Gastroesophageal sphincter (tissue), 3 donors: Measurements from ENCODE around the gene WNT16.

ENCODE experiments used
- POLR2A ChIP-seq, 2 donors: fragments of 450-650 bp; IDR thresholded peaks; one replicate each; pipeline ENCODE4 v1.6.1; 2017; ENCODE audit warnings: antibody characterized with exemption in 2 of 2, mild to moderate bottlenecking in 2 of 2, moderate library complexity in 1 of 2
- TF ChIP-seq, protein P1 (sequence below), 4 experiments: fragments of 200-600 bp in 2 of 4; fragments of 450-650 bp in 2 of 4; sonication (generic) in 1 of 4; IDR thresholded peaks; one replicate each; pipeline ENCODE4 v1.5.1; 2017 to 2019; ENCODE audit warnings: antibody characterized with exemption in 4 of 4, mild to moderate bottlenecking in 2 of 4, moderate library complexity in 2 of 4

DNA sequence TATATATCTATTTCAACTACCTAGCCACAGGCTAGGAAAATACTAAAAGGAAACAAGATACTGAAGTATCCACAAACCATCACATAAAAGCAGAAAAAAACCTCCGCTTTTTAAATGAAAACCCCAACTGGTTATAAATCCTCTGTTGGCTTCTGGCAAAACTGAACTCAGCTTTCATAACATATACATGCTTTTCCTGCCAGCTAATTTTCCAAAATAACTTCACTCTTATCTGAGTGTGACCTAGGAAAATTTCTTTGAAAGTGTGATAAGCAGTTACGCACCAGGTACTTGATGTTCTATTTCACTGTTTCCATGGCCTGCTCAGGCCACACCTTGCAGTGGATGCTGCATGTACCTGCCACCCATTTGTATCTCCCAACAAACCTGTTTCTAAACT is 55.5 kb downstream of the WNT16 start:
- TF ChIP-seq, protein P1, sequence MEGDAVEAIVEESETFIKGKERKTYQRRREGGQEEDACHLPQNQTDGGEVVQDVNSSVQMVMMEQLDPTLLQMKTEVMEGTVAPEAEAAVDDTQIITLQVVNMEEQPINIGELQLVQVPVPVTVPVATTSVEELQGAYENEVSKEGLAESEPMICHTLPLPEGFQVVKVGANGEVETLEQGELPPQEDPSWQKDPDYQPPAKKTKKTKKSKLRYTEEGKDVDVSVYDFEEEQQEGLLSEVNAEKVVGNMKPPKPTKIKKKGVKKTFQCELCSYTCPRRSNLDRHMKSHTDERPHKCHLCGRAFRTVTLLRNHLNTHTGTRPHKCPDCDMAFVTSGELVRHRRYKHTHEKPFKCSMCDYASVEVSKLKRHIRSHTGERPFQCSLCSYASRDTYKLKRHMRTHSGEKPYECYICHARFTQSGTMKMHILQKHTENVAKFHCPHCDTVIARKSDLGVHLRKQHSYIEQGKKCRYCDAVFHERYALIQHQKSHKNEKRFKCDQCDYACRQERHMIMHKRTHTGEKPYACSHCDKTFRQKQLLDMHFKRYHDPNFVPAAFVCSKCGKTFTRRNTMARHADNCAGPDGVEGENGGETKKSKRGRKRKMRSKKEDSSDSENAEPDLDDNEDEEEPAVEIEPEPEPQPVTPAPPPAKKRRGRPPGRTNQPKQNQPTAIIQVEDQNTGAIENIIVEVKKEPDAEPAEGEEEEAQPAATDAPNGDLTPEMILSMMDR (IDR thresholded peaks at IDR 0.05): no peak
- no peak for TF ChIP-seq POLR2A (IDR thresholded peaks at IDR 0.05)
